ENCODE results near the gene KDF1.
"Not testable (repeated sequence)": the region's sequence is repeated elsewhere in the genome, so short reads cannot be mapped to it uniquely, and the experiment has no call there.

KDF1 gene

GRCh38 chr1:26953374-26953773 lies 6.9 kb downstream of the KDF1 start:
- Histone ChIP-seq H3K27me3 (ENCODE audit: control insufficient read depth, insufficient read depth, low read length) (no peaks in the 10 kb centered on the region), H3K4me3 (ENCODE audit: low read length) (no peak overlapping the region), H3K9me3 (ENCODE audit: control insufficient read depth, insufficient read depth, low read length) (no peaks in the 10 kb centered on the region), H3K27ac (ENCODE audit: low read length) (no peak overlapping the region), H3K36me3 (ENCODE audit: control insufficient read depth, insufficient read depth, low read length) (peaks cover 2% of the 10 kb centered on the region; the same call in 1 of the 2 replicates), H3K4me1 (ENCODE audit: control insufficient read depth, insufficient read depth, low read length) (no peaks in the 10 kb centered on the region)
- DNase-seq (ENCODE audit: low read depth, low spot score): no peak
- WGBS (ENCODE audit: insufficient coverage, insufficient read length): no CpG with 5 or more reads among the region's 5 CpGs

DNA sequence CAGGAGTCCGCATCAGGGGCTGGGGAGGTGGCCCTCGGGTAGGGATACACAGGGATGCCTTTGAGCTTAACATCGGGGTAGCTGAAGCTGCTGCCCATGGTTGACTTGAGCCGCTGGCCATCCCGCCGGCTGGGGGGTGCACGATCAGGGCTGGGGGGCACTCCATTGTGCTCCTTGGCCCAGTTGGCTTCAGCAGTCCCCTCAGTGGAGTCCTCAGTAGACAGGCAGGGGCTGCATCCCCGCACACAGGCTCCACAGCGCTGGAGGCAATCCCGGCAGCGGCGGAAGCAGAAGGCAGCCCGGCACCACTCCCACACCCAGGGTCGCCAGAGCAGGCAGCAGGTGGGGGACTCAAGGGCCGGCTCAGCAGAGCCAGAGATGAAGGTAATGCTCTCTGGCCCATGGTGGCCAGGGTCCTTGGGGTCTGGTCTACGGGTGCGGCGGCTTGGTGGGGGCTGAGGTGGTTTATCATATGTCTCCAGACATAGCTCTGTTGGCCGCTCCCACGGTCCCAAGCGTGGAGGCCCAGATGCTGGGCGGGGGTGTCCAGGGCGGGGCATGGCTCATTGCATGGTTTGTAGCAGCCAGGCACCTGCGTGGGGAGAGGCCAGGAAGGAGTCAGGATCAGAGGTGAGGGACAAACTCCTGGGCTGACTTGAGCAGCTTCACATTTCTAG lies 8.3 kb downstream of the KDF1 start:
- no peak overlapping the region for H3K27ac ChIP-seq (ENCODE audit: low read length)
- H3K9me3 ChIP-seq (ENCODE audit: control insufficient read depth, insufficient read depth, low read length): no peaks in the 10 kb centered on the region
- H3K4me1 ChIP-seq (ENCODE audit: control insufficient read depth, insufficient read depth, low read length): no peaks in the 10 kb centered on the region
- no peak overlapping the region for H3K4me3 ChIP-seq (ENCODE audit: low read length)
- peaks cover 2% of the 10 kb centered on the region; the same call in 1 of the 2 replicates for H3K36me3 ChIP-seq (ENCODE audit: control insufficient read depth, insufficient read depth, low read length)
- WGBS (ENCODE audit: insufficient coverage, insufficient read length): no CpG with 5 or more reads among the region's 24 CpGs
- DNase-seq (ENCODE audit: low read depth, low spot score): no peak
- no peaks in the 10 kb centered on the region for H3K27me3 ChIP-seq (ENCODE audit: control insufficient read depth, insufficient read depth, low read length)

GRCh38 chr1:26951216-26951615 lies 9.1 kb downstream of the KDF1 start:
- WGBS (ENCODE audit: insufficient coverage, insufficient read length): no CpG with 5 or more reads among the region's 14 CpGs
- H3K27me3 ChIP-seq (ENCODE audit: control insufficient read depth, insufficient read depth, low read length): no peaks in the 10 kb centered on the region
- no peak overlapping the region for H3K27ac ChIP-seq (ENCODE audit: low read length)
- no peak for DNase-seq (ENCODE audit: low read depth, low spot score)
- H3K4me3 ChIP-seq (ENCODE audit: low read length): no peak overlapping the region
- no peaks in the 10 kb centered on the region for H3K4me1 ChIP-seq (ENCODE audit: control insufficient read depth, insufficient read depth, low read length)
- H3K36me3 ChIP-seq (ENCODE audit: control insufficient read depth, insufficient read depth, low read length): peaks cover 2% of the 10 kb centered on the region; the same call in 1 of the 2 replicates
- H3K9me3 ChIP-seq (ENCODE audit: control insufficient read depth, insufficient read depth, low read length): no peaks in the 10 kb centered on the region

- no peaks in the 10 kb centered on the region for H3K27me3 ChIP-seq (ENCODE audit: control insufficient read depth, insufficient read depth, low read length)
- no peaks in the 10 kb centered on the region for H3K4me1 ChIP-seq (ENCODE audit: control insufficient read depth, insufficient read depth, low read length)
- DNase-seq (ENCODE audit: low read depth, low spot score): no peak
- no CpG with 5 or more reads among the region's 8 CpGs for WGBS (ENCODE audit: insufficient coverage, insufficient read length)
- peaks cover 5% of the 10 kb centered on the region for H3K36me3 ChIP-seq (ENCODE audit: control insufficient read depth, insufficient read depth, low read length)
- no peak overlapping the region for H3K27ac ChIP-seq (ENCODE audit: low read length)
- no peaks in the 10 kb centered on the region for H3K9me3 ChIP-seq (ENCODE audit: control insufficient read depth, insufficient read depth, low read length)
- H3K4me3 ChIP-seq (ENCODE audit: low read length): no peak overlapping the region
Measured at GRCh38 chr1:26950602-26951001, 9.7 kb downstream of the KDF1 start.

DNA sequence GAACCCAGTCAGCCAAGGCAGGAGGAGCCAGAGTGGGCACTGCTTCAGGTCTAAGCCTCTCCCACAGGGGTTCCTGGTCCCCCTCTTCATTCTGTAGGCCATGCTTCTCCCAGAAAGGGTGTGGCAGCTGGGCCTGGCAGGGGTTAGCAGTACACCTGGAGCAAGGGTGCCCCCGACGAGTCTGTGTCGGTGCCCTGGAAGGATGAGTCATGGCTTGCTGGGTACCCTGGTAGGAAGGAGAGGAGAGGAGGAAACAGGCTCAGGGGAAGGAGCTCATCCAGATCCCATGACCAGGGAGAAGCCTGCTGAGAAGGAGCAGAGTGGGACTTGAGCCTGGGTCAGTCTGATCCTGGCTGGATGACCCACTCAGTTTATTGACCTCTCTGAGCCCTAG lies 10.3 kb downstream of the KDF1 start:
- H3K27me3 ChIP-seq (ENCODE audit: control insufficient read depth, insufficient read depth, low read length): no peaks in the 10 kb centered on the region
- no peak overlapping the region for H3K4me3 ChIP-seq (ENCODE audit: low read length)
- H3K4me1 ChIP-seq (ENCODE audit: control insufficient read depth, insufficient read depth, low read length): no peaks in the 10 kb centered on the region
- no CpG with 5 or more reads among the region's 3 CpGs for WGBS (ENCODE audit: insufficient coverage, insufficient read length)
- no peaks in the 10 kb centered on the region for H3K9me3 ChIP-seq (ENCODE audit: control insufficient read depth, insufficient read depth, low read length)
- no peak for DNase-seq (ENCODE audit: low read depth, low spot score)
- no peak overlapping the region for H3K27ac ChIP-seq (ENCODE audit: low read length)
- H3K36me3 ChIP-seq (ENCODE audit: control insufficient read depth, insufficient read depth, low read length): peaks cover 11% of the 10 kb centered on the region

DNA sequence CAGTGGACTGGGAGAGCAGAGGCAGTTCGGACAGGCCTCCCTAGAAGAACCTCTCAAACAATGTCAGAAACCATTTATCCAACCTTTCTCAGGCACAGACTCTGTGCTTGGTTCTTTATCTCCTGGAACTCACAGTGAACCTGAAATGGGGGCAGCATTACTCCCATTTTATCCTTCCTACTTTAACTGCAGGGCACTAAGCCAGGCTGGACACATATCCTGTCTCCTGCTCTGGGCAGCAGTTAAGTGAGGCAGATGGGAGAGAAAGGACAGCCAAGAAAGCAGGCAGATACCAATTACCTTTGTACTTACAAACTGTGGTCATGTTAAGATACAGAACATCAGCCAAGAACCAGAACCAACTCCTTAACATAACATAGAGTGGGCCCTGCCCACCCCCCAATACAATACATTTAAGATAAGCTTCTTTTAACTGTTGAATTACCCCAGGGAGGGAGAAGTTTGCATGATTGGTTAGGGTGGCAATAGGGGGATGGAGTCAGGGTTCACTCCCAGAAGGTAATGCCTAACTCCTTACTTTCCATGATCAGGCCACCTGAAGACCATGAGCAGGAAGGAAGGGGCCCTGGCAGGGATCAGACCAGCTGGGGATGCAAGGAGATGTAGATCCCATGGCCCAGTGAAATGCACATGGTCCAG lies 10.9 kb downstream of the KDF1 start:
- no peak for DNase-seq (ENCODE audit: low read depth, low spot score)
- Histone ChIP-seq H3K4me3 (ENCODE audit: low read length) (no peak overlapping the region), H3K36me3 (ENCODE audit: control insufficient read depth, insufficient read depth, low read length) (peaks cover 11% of the 10 kb centered on the region), H3K27ac (ENCODE audit: low read length) (no peak overlapping the region), H3K27me3 (ENCODE audit: control insufficient read depth, insufficient read depth, low read length) (no peaks in the 10 kb centered on the region), H3K9me3 (ENCODE audit: control insufficient read depth, insufficient read depth, low read length) (no peaks in the 10 kb centered on the region), H3K4me1 (ENCODE audit: control insufficient read depth, insufficient read depth, low read length) (no peaks in the 10 kb centered on the region)
- no CpG with 5 or more reads among the region's 1 CpG for WGBS (ENCODE audit: insufficient coverage, insufficient read length)

- DNase-seq (ENCODE audit: low read depth, low spot score); H3K4me3 ChIP-seq (ENCODE audit: low read length); H3K27me3 ChIP-seq (ENCODE audit: control insufficient read depth, insufficient read depth, low read length); H3K4me1 ChIP-seq (ENCODE audit: control insufficient read depth, insufficient read depth, low read length); H3K9me3 ChIP-seq (ENCODE audit: control insufficient read depth, insufficient read depth, low read length); H3K27ac ChIP-seq (ENCODE audit: low read length): not testable (repeated sequence)
- peaks cover 12% of the 10 kb centered on the region for H3K36me3 ChIP-seq (ENCODE audit: control insufficient read depth, insufficient read depth, low read length)
- WGBS (ENCODE audit: insufficient coverage, insufficient read length): no CpG with 5 or more reads among the region's 16 CpGs
Measured at GRCh38 chr1:26948725-26949057, 11.6 kb downstream of the KDF1 start.

DNA sequence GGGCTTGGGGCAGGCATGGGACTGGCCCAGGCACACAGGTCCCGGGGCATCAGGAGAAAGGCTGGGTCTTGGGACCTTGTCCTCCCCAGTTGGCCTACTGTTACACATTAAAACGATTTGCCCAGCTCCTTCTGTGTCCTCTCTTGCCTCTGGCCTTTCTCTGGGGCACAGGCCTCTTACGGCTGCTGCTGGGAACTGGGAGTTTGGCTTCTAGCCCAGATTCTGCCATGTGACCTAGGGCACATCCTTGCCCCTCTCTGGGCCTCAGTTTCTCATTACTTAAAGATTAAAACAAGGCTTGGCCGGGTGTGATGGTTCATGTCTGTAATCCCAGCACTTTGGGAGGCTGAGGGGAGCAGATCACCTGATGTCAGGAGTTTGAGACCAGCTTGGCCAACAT lies 14.0 kb downstream of the KDF1 start:
- WGBS (ENCODE audit: insufficient coverage, insufficient read length): no CpG with 5 or more reads among the region's 4 CpGs
- Histone ChIP-seq H3K4me1 (ENCODE audit: control insufficient read depth, insufficient read depth, low read length) (no peaks in the 10 kb centered on the region), H3K4me3 (ENCODE audit: low read length) (no peak overlapping the region), H3K27ac (ENCODE audit: low read length) (no peak overlapping the region), H3K27me3 (ENCODE audit: control insufficient read depth, insufficient read depth, low read length) (no peaks in the 10 kb centered on the region), H3K36me3 (ENCODE audit: control insufficient read depth, insufficient read depth, low read length) (peaks cover 28% of the 10 kb centered on the region), H3K9me3 (ENCODE audit: control insufficient read depth, insufficient read depth, low read length) (no peaks in the 10 kb centered on the region)
- no peak for DNase-seq (ENCODE audit: low read depth, low spot score)

DNA sequence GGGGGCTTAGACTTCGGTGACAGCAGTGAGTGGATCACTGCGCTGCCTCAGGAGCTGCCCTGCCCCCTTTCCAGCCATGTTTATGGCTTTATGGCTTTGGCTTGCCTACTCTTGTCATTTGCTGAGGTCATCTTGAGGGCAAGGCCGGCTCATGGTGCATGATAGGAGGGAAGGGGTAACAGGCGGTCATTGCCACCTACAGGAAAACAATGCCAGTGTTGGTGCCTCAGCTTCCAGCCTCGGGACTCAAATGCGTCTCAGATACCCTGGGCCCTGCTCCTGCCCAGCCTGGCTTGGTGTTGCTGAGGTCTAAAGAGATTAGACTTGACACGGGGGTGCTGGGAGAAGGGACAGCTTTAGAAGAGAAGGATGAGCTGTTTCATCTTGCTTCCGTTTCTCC lies 14.5 kb downstream of the KDF1 start:
- no peaks in the 10 kb centered on the region for H3K9me3 ChIP-seq (ENCODE audit: control insufficient read depth, insufficient read depth, low read length)
- H3K27ac ChIP-seq (ENCODE audit: low read length): no peak overlapping the region
- no peak overlapping the region for H3K4me3 ChIP-seq (ENCODE audit: low read length)
- DNase-seq (ENCODE audit: low read depth, low spot score): no peak
- H3K4me1 ChIP-seq (ENCODE audit: control insufficient read depth, insufficient read depth, low read length): no peaks in the 10 kb centered on the region
- no peaks in the 10 kb centered on the region for H3K27me3 ChIP-seq (ENCODE audit: control insufficient read depth, insufficient read depth, low read length)
- peaks cover 30% of the 10 kb centered on the region for H3K36me3 ChIP-seq (ENCODE audit: control insufficient read depth, insufficient read depth, low read length)
- no CpG with 5 or more reads among the region's 8 CpGs for whole genome bisulfite sequencing (ENCODE audit: insufficient coverage, insufficient read length)

GRCh38 chr1:26945138-26945537 lies 15.1 kb downstream of the KDF1 start:
- WGBS (ENCODE audit: insufficient coverage, insufficient read length): no CpG with 5 or more reads among the region's 2 CpGs
- Histone ChIP-seq H3K4me1 (ENCODE audit: control insufficient read depth, insufficient read depth, low read length) (no peaks in the 10 kb centered on the region), H3K4me3 (ENCODE audit: low read length) (no peak overlapping the region), H3K27ac (ENCODE audit: low read length) (no peak overlapping the region), H3K9me3 (ENCODE audit: control insufficient read depth, insufficient read depth, low read length) (no peaks in the 10 kb centered on the region), H3K36me3 (ENCODE audit: control insufficient read depth, insufficient read depth, low read length) (peaks cover 30% of the 10 kb centered on the region), H3K27me3 (ENCODE audit: control insufficient read depth, insufficient read depth, low read length) (no peaks in the 10 kb centered on the region)
- no peak for DNase-seq (ENCODE audit: low read depth, low spot score)

DNA sequence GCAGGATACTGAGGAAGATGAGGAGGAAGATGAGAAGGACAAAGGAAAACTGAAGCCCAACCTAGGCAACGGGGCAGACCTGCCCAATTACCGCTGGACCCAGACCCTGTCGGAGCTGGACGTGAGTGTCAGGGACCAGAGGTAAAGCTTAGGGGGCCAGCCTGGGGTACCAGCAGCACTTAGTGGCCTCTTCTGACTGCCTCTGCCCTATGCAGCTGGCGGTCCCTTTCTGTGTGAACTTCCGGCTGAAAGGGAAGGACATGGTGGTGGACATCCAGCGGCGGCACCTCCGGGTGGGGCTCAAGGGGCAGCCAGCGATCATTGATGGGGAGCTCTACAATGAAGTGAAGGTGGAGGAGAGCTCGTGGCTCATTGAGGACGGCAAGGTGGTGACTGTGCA lies 17.6 kb downstream of the KDF1 start:
- H3K27ac ChIP-seq (ENCODE audit: low read length): no peak overlapping the region
- no peak for DNase-seq (ENCODE audit: low read depth, low spot score)
- no peak overlapping the region for H3K4me3 ChIP-seq (ENCODE audit: low read length)
- H3K27me3 ChIP-seq (ENCODE audit: control insufficient read depth, insufficient read depth, low read length): no peaks in the 10 kb centered on the region
- no peaks in the 10 kb centered on the region for H3K4me1 ChIP-seq (ENCODE audit: control insufficient read depth, insufficient read depth, low read length)
- no CpG with 5 or more reads among the region's 12 CpGs for WGBS (ENCODE audit: insufficient coverage, insufficient read length)
- peaks cover 34% of the 10 kb centered on the region for H3K36me3 ChIP-seq (ENCODE audit: control insufficient read depth, insufficient read depth, low read length)
- no peaks in the 10 kb centered on the region for H3K9me3 ChIP-seq (ENCODE audit: control insufficient read depth, insufficient read depth, low read length)

Measured in iPS DF 6.9 (cell line).